ENCODE results near the gene DNAH9.

The DNAH9 gene

DNA sequence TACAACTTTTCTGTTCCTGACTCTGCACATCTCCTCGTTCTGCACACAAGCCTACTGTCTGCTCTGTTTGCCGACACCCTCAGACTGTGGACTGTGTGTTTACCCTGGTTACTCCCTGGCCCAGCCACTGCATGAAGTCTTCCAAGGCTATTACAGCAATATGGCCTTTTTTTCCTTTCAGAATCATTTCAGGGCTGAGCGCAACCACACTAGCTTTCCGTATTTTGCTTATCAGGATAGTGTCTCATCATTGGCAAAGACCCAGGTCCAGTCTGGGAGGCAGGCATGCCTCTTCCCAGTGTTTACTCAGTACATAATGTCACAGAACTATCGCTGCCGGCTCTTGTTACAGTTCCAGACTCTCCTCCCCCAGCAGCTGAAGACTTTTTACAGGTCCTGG lies 10.1 kb downstream of the DNAH9 start:
- Histone ChIP-seq H3K36me3 (ENCODE audit: control insufficient read depth, insufficient read depth, low read length) (no peaks in the 10 kb centered on the region), H3K27me3 (replicated peaks; ENCODE audit: control insufficient read depth, insufficient read depth, low read length, poor library complexity, severe bottlenecking) (no peaks in the 10 kb centered on the region), H3K9me3 (ENCODE audit: control insufficient read depth, low read length) (no peaks in the 10 kb centered on the region), H3K27ac (ENCODE audit: insufficient read depth, low read length, poor library complexity, severe bottlenecking) (no peak overlapping the region), H3K4me3 (ENCODE audit: insufficient read depth, low read depth, low read length, poor library complexity, severe bottlenecking) (no peak overlapping the region), H3K4me1 (ENCODE audit: control insufficient read depth, insufficient read depth, low read length, poor library complexity, severe bottlenecking) (no peaks in the 10 kb centered on the region)
- DNase-seq: no peak

DNA sequence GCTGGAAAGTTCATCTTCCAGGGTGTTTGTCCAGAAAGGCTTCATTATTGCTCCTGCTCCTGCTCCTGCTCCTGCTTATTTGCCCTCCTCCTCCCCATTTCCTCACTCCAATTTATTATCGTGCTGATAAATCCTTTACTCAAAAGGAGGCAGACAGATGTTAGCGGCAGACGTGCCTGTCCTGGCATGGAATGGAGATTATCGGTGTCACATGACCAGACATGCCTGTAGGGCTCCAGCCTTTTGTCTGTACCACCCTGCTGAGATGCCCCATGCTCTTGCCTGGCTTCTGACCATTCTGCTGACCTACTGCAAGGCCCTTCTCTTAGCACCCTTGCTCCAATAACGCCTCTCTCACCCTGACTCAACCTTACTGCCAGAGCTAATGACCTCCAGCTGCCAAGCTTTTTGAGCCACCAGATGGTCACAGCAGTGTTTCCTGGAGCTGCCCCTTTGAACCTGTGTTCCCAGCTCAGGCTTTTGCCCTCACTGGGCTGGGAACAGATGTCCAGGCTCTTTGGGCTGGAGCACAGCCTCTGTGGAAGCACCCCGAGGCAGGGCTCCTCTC lies 12.8 kb downstream of the DNAH9 start:
- Histone ChIP-seq H3K36me3 (ENCODE audit: control insufficient read depth, insufficient read depth, low read length) (no peaks in the 10 kb centered on the region), H3K4me3 (ENCODE audit: insufficient read depth, low read depth, low read length, poor library complexity, severe bottlenecking) (no peak overlapping the region), H3K9me3 (ENCODE audit: control insufficient read depth, low read length) (no peaks in the 10 kb centered on the region), H3K4me1 (ENCODE audit: control insufficient read depth, insufficient read depth, low read length, poor library complexity, severe bottlenecking) (no peaks in the 10 kb centered on the region), H3K27ac (ENCODE audit: insufficient read depth, low read length, poor library complexity, severe bottlenecking) (no peak overlapping the region), H3K27me3 (replicated peaks; ENCODE audit: control insufficient read depth, insufficient read depth, low read length, poor library complexity, severe bottlenecking) (no peaks in the 10 kb centered on the region)
- DNase-seq: no peak

DNA sequence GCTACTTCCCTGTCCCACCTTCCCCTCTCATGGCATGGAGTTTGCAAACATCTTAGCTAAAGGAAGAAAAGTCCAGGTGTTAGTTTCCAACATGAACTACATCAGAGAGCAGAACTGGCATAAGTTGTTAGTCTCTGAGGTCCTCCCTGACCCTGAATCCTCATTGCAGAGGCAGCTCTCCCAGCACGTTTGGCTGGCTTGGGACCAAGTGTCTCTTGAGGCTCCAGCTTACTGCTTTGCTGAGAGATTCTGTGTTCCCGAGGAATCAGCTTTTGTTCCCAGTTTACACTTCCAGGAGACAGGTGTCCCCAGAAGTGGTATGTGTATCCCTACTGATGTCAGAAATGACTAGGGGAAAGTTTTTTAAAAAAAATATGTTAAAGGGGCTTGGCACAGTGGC lies 14.7 kb downstream of the DNAH9 start:
- Histone ChIP-seq H3K27me3 (replicated peaks; ENCODE audit: control insufficient read depth, insufficient read depth, low read length, poor library complexity, severe bottlenecking) (no peaks in the 10 kb centered on the region), H3K4me3 (ENCODE audit: insufficient read depth, low read depth, low read length, poor library complexity, severe bottlenecking) (no peak overlapping the region), H3K4me1 (ENCODE audit: control insufficient read depth, insufficient read depth, low read length, poor library complexity, severe bottlenecking) (no peaks in the 10 kb centered on the region), H3K36me3 (ENCODE audit: control insufficient read depth, insufficient read depth, low read length) (no peaks in the 10 kb centered on the region), H3K27ac (ENCODE audit: insufficient read depth, low read length, poor library complexity, severe bottlenecking) (no peak overlapping the region), H3K9me3 (ENCODE audit: control insufficient read depth, low read length) (no peaks in the 10 kb centered on the region)
- no peak for DNase-seq

DNA sequence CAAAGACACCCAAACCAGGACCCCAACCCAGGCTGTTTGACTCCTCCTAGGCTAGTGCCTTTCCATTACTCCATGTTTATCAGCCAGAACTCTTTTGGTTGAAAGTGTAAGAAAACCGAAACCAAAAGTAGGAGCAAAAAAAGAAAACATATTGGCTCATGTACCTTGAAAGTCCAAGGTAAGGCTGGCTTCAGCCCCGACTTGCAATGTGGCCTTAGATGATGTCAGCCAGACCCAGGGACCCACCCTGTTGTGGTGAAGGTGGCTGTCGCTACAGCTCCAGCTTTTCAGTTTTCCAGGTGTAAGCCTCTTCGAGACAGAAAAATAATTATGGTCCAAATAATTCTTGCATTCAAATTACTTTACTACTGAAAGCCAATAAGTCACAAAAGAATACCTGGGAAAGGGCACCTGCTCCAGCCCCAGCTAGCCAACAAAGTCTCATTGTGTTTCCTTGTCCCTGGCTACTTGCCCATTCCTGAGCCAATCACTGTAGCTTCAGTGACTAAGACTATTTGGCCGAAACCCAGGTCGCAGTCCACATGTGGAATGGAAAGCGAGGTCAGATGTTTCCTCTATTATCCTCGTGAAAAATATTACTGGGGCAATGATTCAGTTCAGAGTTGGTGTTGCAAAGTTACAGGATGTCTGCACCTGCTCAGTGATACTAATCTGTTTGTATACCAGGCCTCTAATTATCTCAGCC lies 20.7 kb downstream of the DNAH9 start:
- Histone ChIP-seq H3K27ac (ENCODE audit: insufficient read depth, low read length, poor library complexity, severe bottlenecking) (no peak overlapping the region), H3K36me3 (ENCODE audit: control insufficient read depth, insufficient read depth, low read length) (no peaks in the 10 kb centered on the region), H3K27me3 (replicated peaks; ENCODE audit: control insufficient read depth, insufficient read depth, low read length, poor library complexity, severe bottlenecking) (no peaks in the 10 kb centered on the region), H3K4me1 (ENCODE audit: control insufficient read depth, insufficient read depth, low read length, poor library complexity, severe bottlenecking) (no peaks in the 10 kb centered on the region), H3K9me3 (ENCODE audit: control insufficient read depth, low read length) (no peaks in the 10 kb centered on the region), H3K4me3 (ENCODE audit: insufficient read depth, low read depth, low read length, poor library complexity, severe bottlenecking) (no peak overlapping the region)
- no peak for DNase-seq

DNA sequence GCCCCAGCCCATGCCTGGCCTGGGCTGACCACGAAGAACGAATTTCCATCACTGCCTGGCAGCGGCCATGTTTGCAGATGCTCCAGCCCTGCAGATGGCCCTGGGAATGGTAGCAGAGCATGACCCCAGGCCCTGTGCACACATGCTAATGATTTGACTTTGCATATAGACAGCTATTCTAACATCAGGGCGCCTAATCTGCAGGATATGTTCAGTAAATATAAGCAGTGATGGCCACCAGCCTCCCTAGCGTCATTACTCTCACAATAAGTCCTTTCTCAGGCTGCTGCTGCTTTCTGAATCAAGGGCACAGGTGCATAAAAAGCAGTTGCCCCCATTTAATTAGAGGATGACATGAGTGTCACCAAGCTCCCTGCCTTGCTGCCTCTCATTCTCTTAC lies 24.2 kb downstream of the DNAH9 start:
- no peak for DNase-seq
- H3K9me3 ChIP-seq (ENCODE audit: control insufficient read depth, low read length): no peaks in the 10 kb centered on the region
- no peak overlapping the region for H3K27ac ChIP-seq (ENCODE audit: insufficient read depth, low read length, poor library complexity, severe bottlenecking)
- H3K4me3 ChIP-seq (ENCODE audit: insufficient read depth, low read depth, low read length, poor library complexity, severe bottlenecking): no peak overlapping the region
- H3K4me1 ChIP-seq (ENCODE audit: control insufficient read depth, insufficient read depth, low read length, poor library complexity, severe bottlenecking): no peaks in the 10 kb centered on the region
- no peaks in the 10 kb centered on the region for H3K27me3 ChIP-seq (replicated peaks; ENCODE audit: control insufficient read depth, insufficient read depth, low read length, poor library complexity, severe bottlenecking)
- H3K36me3 ChIP-seq (ENCODE audit: control insufficient read depth, insufficient read depth, low read length): no peaks in the 10 kb centered on the region

DNA sequence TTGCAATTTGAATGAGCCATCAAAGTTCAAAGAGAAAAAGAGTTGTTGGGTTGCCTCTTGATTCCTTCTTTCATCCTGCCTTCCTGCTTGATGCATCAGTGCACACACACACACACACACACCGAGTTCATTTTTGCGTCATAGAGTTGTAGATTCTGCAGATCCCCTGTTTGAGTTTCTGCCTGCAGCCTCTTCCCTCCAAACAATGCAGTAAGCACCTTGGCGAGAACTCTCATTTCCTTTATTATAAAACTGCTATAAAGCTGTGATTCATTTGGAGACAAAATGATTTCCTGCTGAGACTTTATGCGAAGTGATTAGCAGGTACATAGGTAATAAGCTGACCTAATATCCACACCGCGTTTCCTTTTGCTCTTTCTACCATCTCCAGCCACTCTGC lies 26.7 kb downstream of the DNAH9 start:
- no peak for DNase-seq
- no peak overlapping the region for H3K27ac ChIP-seq (ENCODE audit: insufficient read depth, low read length, poor library complexity, severe bottlenecking)
- no peaks in the 10 kb centered on the region for H3K27me3 ChIP-seq (replicated peaks; ENCODE audit: control insufficient read depth, insufficient read depth, low read length, poor library complexity, severe bottlenecking)
- no peaks in the 10 kb centered on the region for H3K4me1 ChIP-seq (ENCODE audit: control insufficient read depth, insufficient read depth, low read length, poor library complexity, severe bottlenecking)
- H3K36me3 ChIP-seq (ENCODE audit: control insufficient read depth, insufficient read depth, low read length): no peaks in the 10 kb centered on the region
- H3K4me3 ChIP-seq (ENCODE audit: insufficient read depth, low read depth, low read length, poor library complexity, severe bottlenecking): no peak overlapping the region
- H3K9me3 ChIP-seq (ENCODE audit: control insufficient read depth, low read length): no peaks in the 10 kb centered on the region

DNA sequence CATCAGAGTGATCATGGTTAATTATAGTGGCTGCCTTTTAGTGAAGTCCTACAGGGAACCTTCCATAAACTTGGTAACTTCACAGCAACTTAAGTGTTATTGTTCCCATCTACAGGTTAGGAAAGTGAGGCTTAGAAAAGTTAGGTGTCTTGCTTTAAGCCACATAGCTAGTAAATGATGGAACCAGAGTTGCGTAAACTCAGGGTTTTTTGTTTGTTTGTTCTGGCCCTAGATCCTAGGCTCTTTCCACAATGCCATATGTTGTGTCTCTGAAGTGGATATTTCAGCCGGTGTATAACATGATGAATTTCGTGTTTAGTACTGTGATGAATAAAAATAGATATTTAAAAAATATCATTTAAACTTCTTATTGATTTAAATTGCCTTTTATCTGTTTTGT lies 27.6 kb downstream of the DNAH9 start:
- no peaks in the 10 kb centered on the region for H3K36me3 ChIP-seq (ENCODE audit: control insufficient read depth, insufficient read depth, low read length)
- no peaks in the 10 kb centered on the region for H3K27me3 ChIP-seq (replicated peaks; ENCODE audit: control insufficient read depth, insufficient read depth, low read length, poor library complexity, severe bottlenecking)
- H3K4me3 ChIP-seq (ENCODE audit: insufficient read depth, low read depth, low read length, poor library complexity, severe bottlenecking): no peak overlapping the region
- no peak for DNase-seq
- no peaks in the 10 kb centered on the region for H3K9me3 ChIP-seq (ENCODE audit: control insufficient read depth, low read length)
- H3K27ac ChIP-seq (ENCODE audit: insufficient read depth, low read length, poor library complexity, severe bottlenecking): no peak overlapping the region
- no peaks in the 10 kb centered on the region for H3K4me1 ChIP-seq (ENCODE audit: control insufficient read depth, insufficient read depth, low read length, poor library complexity, severe bottlenecking)

DNA sequence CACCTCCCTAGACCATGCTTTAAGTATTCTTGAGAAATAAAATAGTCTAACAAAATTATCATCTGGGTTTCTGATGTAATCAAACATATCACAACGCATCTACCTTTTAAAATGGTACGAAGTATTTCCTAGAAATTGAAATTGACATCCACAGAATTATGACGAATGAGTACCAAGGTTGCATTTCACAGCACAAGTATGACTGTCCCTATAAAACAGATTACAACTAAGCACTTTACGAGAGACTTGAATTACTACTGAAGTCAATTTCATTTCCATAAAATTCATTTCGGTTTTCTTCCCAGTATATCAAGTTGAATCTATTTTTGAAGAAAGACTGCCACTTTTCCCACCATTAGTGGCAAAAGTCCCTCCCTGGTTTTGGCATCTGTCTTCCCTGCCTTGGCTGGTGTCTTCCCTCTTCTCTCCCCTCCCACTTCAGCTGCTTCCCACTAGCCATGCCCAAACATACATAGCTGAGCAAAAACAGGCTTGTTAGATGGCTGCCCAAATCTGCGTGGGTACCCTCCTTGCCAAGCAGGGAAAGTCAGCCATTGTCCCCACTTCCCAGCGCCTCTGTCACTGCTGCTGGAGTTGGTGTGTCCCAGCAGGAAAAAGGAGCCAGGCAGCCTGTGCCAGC lies 29.2 kb downstream of the DNAH9 start:
- no peaks in the 10 kb centered on the region for H3K27me3 ChIP-seq (replicated peaks; ENCODE audit: control insufficient read depth, insufficient read depth, low read length, poor library complexity, severe bottlenecking)
- DNase-seq: no peak

DNA sequence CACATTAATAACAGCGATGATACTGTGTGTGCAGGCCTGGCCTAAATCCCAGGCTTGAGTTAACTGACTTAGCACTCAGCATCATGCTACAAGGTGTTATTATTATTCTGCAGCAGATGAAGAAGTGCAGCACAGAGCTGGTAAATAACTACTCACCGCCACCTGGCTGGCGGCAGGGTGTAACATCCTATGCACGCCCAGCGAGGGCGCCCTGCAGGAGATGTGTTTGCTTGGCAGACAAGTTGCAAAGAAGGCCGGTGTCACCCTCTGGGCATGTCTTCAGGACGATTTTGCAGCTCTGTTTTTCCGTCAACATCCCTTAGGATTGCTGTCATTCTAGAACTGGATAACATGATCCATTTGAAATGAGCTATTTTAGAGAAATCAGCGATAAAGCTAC lies 30.1 kb downstream of the DNAH9 start:
- Histone ChIP-seq H3K27ac (ENCODE audit: insufficient read depth, low read length, poor library complexity, severe bottlenecking) (no peak overlapping the region), H3K27me3 (replicated peaks; ENCODE audit: control insufficient read depth, insufficient read depth, low read length, poor library complexity, severe bottlenecking) (no peaks in the 10 kb centered on the region), H3K4me3 (ENCODE audit: insufficient read depth, low read depth, low read length, poor library complexity, severe bottlenecking) (no peak overlapping the region), H3K4me1 (ENCODE audit: control insufficient read depth, insufficient read depth, low read length, poor library complexity, severe bottlenecking) (no peaks in the 10 kb centered on the region), H3K9me3 (ENCODE audit: control insufficient read depth, low read length) (no peaks in the 10 kb centered on the region), H3K36me3 (ENCODE audit: control insufficient read depth, insufficient read depth, low read length) (no peaks in the 10 kb centered on the region)
- DNase-seq: no peak

More for the DNA sequence above, 29.2 kb downstream of the DNAH9 start:
- no peaks in the 10 kb centered on the region for H3K4me1 ChIP-seq (ENCODE audit: control insufficient read depth, insufficient read depth, low read length, poor library complexity, severe bottlenecking)
- H3K27ac ChIP-seq (ENCODE audit: insufficient read depth, low read length, poor library complexity, severe bottlenecking): no peak overlapping the region
- H3K9me3 ChIP-seq (ENCODE audit: control insufficient read depth, low read length): no peaks in the 10 kb centered on the region
- H3K4me3 ChIP-seq (ENCODE audit: insufficient read depth, low read depth, low read length, poor library complexity, severe bottlenecking): no peak overlapping the region
- H3K36me3 ChIP-seq (ENCODE audit: control insufficient read depth, insufficient read depth, low read length): no peaks in the 10 kb centered on the region

DNA sequence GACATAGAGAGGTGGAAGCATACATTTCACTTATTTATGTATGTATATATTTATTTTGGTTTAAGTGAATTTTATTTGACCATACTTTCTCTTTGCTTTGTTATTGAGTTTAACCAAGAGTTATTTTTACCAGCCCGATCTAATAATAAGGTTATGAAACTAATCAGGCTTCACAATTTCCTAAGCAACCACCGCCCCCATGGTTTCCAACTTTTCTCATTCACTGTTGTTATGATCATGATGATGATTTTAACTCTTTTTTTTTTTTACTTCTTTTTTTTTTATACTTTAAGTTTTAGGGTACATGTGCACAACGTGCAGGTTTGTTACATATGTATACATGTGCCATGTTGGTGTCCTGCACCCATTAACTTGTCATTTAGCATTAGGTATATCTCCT lies 30.6 kb downstream of the DNAH9 start:
- no peak overlapping the region for H3K27ac ChIP-seq (ENCODE audit: insufficient read depth, low read length, poor library complexity, severe bottlenecking)
- H3K9me3 ChIP-seq (ENCODE audit: control insufficient read depth, low read length): no peaks in the 10 kb centered on the region
- no peak for DNase-seq
- no peak overlapping the region for H3K4me3 ChIP-seq (ENCODE audit: insufficient read depth, low read depth, low read length, poor library complexity, severe bottlenecking)
- no peaks in the 10 kb centered on the region for H3K4me1 ChIP-seq (ENCODE audit: control insufficient read depth, insufficient read depth, low read length, poor library complexity, severe bottlenecking)
- no peaks in the 10 kb centered on the region for H3K36me3 ChIP-seq (ENCODE audit: control insufficient read depth, insufficient read depth, low read length)
- no peaks in the 10 kb centered on the region for H3K27me3 ChIP-seq (replicated peaks; ENCODE audit: control insufficient read depth, insufficient read depth, low read length, poor library complexity, severe bottlenecking)
